PC-9 (cell line): Measurements from ENCODE around the gene NKAIN1. TPM values are rescaled to one million over a fixed set of nuclear protein-coding genes. Genes with fewer than 3 reads are reported as not detected.
A peak's percentile ranks its signal among the peaks of the same experiment; 100 is the strongest.
"Not testable (repeated sequence)": the region's sequence is repeated elsewhere in the genome, so short reads cannot be mapped to it uniquely, and the experiment has no call there.

Experiments
- BruUV-seq: library from RNA; stranded (reverse); fragments of 400-500 nt; replicated peaks from 2 replicates; lab custom pipeline; 2021; lab: Mats Ljungman, UMichigan
- CTCF ChIA-PET: fragments of 300-600 bp; sonication (Branson Sonifier 250); formaldehyde crosslinking; loops from one replicate; lab custom pipeline; 2022; ENCODE audit warnings: antibody characterized with exemption; lab: Charles Lee
- POLR2A ChIA-PET: fragments of 300-600 bp; sonication (Branson Sonifier 250); formaldehyde crosslinking; loops from one replicate; lab custom pipeline; 2022; ENCODE audit warnings: antibody characterized with exemption; ENCODE audit not compliant: unreplicated experiment; lab: Charles Lee
- DNase-seq, 2 experiments: peaks; one replicate each; pipeline versions ENCODE4 v3.0.0 to v3.0.0-alpha.2; 2015 to 2022; ENCODE audit warnings: mixed read lengths in 1 of 2
- H2AFZ ChIP-seq: fragments of 200-600 bp; sonication (generic); 2 replicates; pipeline ENCODE4 v1.8.1; 2017; ENCODE audit warnings: antibody characterized with exemption
- H3F3A ChIP-seq: fragments of 200-600 bp; sonication (generic); 2 replicates; pipeline ENCODE4 v1.8.1; 2017; ENCODE audit warnings: antibody characterized with exemption, mild to moderate bottlenecking, low read depth; ENCODE audit not compliant: insufficient read depth
- H3K27ac ChIP-seq: fragments of 200-600 bp; sonication (generic); 2 replicates; pipeline ENCODE4 v1.6.1; 2016; ENCODE audit warnings: mixed run types
- H3K27me3 ChIP-seq: fragments of 200-600 bp; sonication (generic); 2 replicates; pipeline ENCODE4 v1.6.1; 2016; ENCODE audit warnings: low read depth, mixed run types; ENCODE audit not compliant: insufficient read depth
- H3K36me3 ChIP-seq: fragments of 200-600 bp; sonication (generic); 2 replicates; pipeline ENCODE4 v1.6.1; 2016; ENCODE audit warnings: low read depth, mixed run types
- H3K4me1 ChIP-seq: fragments of 200-600 bp; sonication (generic); replicated peaks from 2 replicates; pipeline ENCODE4 v1.6.1; 2016; ENCODE audit warnings: mixed run types; ENCODE audit not compliant: insufficient read depth
- H3K4me2 ChIP-seq: fragments of 200-600 bp; sonication (generic); 2 replicates; pipeline ENCODE4 v1.6.1; 2017; ENCODE audit warnings: mixed run types
- H3K4me3 ChIP-seq: fragments of 200-600 bp; sonication (generic); 2 replicates; pipeline ENCODE4 v1.6.1; 2016; ENCODE audit warnings: mixed run types
- H3K79me2 ChIP-seq: fragments of 200-600 bp; sonication (generic); 2 replicates; pipeline ENCODE4 v1.6.1; 2017; ENCODE audit warnings: low read depth, mixed run types
- H3K9me2 ChIP-seq: fragments of 200-600 bp; sonication (generic); 2 replicates; pipeline ENCODE4 v1.8.1; 2017; ENCODE audit warnings: mild to moderate bottlenecking; ENCODE audit not compliant: insufficient read depth
- H3K9me3 ChIP-seq: fragments of 200-600 bp; sonication (generic); 2 replicates; pipeline ENCODE4 v1.8.1; 2016; ENCODE audit warnings: low read depth; ENCODE audit not compliant: insufficient read depth
- H4K20me1 ChIP-seq: fragments of 200-600 bp; sonication (generic); 2 replicates; pipeline ENCODE4 v1.8.1; 2017; ENCODE audit not compliant: insufficient read depth
- EZH2 ChIP-seq: fragments of 200-600 bp; sonication (generic); IDR thresholded peaks from 2 replicates; pipeline ENCODE4 v1.8.0; 2017; ENCODE audit warnings: antibody characterized with exemption, low read depth
- intact Hi-C: fragments of 100-400 bp; cut with micrococcal nuclease; formaldehyde crosslinking; loops from one replicate; pipeline ENCODE4 v1.10.0; 2022; ENCODE audit not compliant: unreplicated experiment
- total RNA-seq: library from RNA; stranded (reverse); gene quantifications from 2 replicates; pipeline ENCODE4 v1.2.3, GENCODE V29; 2021
- TF ChIP-seq, protein P1 (sequence below): fragments of 200-600 bp; sonication (generic); conservative IDR thresholded peaks from 2 replicates; pipeline ENCODE4 v1.6.1; 2017; ENCODE audit warnings: mixed run types, antibody characterized with exemption, mild to moderate bottlenecking, moderate library complexity

Gene NKAIN1
- total RNA-seq, 1 experiment from 2014 or later, result 0.96 TPM

DNA sequence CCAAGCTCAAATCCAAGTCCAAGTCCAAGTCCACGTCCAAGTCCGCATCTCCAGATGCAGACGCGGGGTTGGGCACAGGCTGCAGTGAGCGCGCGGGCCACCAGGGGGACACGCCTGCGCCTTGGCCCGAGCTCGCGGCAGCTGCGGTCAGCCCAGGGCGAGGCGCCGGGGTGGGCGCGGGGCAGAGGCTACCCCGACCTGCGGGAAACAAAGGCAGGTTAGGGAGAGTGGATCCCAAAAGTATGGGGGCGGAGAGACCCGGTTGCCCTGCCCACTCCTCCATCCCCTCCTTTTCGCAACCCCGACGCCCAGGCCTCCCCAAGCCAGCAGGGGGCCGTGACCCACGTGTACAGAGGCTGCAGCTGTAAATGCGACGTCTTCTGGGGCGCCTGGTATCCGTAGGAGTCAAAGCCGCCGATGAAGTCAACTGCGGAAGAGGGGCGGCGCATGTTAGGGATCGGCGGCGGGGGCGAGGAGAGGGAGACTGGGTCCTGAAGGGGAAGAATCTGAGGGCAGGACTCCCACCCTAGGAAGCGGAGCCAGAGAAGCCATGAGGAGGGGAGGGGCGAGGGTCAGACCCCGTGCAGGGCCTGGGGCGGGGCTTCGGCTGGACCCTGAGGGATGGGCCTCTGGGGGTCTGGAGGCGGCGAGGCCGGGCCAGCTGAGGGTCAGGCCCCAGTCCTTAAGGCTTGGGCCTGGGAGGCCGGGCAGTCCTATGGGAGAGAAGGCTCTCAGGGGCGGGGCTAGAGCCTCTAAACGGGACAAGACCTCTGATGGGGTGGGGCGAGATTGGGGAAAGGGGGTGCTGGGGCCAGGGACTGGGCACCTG lies 58.0 kb downstream of the NKAIN1 start:
- TF ChIP-seq, protein P1, sequence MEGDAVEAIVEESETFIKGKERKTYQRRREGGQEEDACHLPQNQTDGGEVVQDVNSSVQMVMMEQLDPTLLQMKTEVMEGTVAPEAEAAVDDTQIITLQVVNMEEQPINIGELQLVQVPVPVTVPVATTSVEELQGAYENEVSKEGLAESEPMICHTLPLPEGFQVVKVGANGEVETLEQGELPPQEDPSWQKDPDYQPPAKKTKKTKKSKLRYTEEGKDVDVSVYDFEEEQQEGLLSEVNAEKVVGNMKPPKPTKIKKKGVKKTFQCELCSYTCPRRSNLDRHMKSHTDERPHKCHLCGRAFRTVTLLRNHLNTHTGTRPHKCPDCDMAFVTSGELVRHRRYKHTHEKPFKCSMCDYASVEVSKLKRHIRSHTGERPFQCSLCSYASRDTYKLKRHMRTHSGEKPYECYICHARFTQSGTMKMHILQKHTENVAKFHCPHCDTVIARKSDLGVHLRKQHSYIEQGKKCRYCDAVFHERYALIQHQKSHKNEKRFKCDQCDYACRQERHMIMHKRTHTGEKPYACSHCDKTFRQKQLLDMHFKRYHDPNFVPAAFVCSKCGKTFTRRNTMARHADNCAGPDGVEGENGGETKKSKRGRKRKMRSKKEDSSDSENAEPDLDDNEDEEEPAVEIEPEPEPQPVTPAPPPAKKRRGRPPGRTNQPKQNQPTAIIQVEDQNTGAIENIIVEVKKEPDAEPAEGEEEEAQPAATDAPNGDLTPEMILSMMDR, result peak; percentile 72
- no peak for TF ChIP-seq EZH2
- peak in 1 of 2 experiments; percentile 35 for DNase-seq
- Histone ChIP-seq H3K36me3 (no peaks in the 10 kb centered on the region), H3K9me3 (no peaks in the 10 kb centered on the region), H4K20me1 (no peaks in the 10 kb centered on the region), H3K79me2 (no peaks in the 10 kb centered on the region), H3K9me2 (no peaks in the 10 kb centered on the region), H2AFZ (no peak overlapping the region), H3K27me3 (no peaks in the 10 kb centered on the region), H3K4me3 (no peak overlapping the region; the same call in 1 of the 2 replicates), H3K4me2 (peak overlapping the region; percentile 42), H3K4me1 (no peaks in the 10 kb centered on the region), H3K27ac (no peak overlapping the region), H3F3A (no peaks in the 10 kb centered on the region)
- ChIA-PET POLR2A (no interaction called here), CTCF (interaction anchor here (0.7 kb wide), 1 partner anchor 68 kb away, joined by 17 read pairs; no protein-coding TSS in a partner anchor)
- intact Hi-C loops, result loop anchor here (5.0 to 10.0 kb wide), 3 partner anchors 399 to 603 kb away; no protein-coding TSS in a partner anchor
- no TSS peak for BruUV-seq

DNA sequence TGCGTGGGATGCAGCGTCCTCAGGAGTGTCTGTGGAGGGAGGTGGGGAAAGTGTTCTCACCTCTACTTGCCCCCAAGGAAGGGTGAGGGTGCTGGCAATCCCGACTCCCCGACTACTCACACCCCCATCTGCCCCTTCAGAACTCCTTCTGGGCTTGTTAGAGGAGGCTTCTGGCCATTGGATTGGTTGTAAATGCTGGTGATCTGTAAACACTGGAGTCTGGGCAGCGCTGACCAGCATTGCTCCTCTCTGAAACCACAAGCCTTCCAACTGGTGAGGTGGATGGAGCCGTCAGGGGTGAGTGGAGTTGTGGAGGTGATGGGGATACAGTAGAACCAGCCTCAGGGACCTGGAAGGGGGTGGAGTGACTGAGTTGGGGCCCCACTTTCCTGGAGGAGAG lies 59.3 kb downstream of the NKAIN1 start:
- H3K27me3 ChIP-seq, result no peaks in the 10 kb centered on the region
- TF ChIP-seq, protein P1, result no peak
- no peak for TF ChIP-seq EZH2
- ChIA-PET CTCF (no interaction called here), POLR2A (no interaction called here)
- H3K9me2 ChIP-seq, result no peaks in the 10 kb centered on the region
- H3K4me1 ChIP-seq, result no peaks in the 10 kb centered on the region
- no peak for DNase-seq
- no peak overlapping the region for H3K27ac ChIP-seq
- no TSS peak for BruUV-seq
- H3K9me3 ChIP-seq, result no peaks in the 10 kb centered on the region
- no peaks in the 10 kb centered on the region for H3K79me2 ChIP-seq
- H2AFZ ChIP-seq, result no peak overlapping the region
- intact Hi-C loops, result loop anchor here (5.0 to 10.0 kb wide), 3 partner anchors 398 to 604 kb away; no protein-coding TSS in a partner anchor
- no peaks in the 10 kb centered on the region for H3K36me3 ChIP-seq
- H3F3A ChIP-seq, result no peaks in the 10 kb centered on the region
- H4K20me1 ChIP-seq, result no peaks in the 10 kb centered on the region
- no peak overlapping the region for H3K4me2 ChIP-seq
- H3K4me3 ChIP-seq, result no peak overlapping the region

DNA sequence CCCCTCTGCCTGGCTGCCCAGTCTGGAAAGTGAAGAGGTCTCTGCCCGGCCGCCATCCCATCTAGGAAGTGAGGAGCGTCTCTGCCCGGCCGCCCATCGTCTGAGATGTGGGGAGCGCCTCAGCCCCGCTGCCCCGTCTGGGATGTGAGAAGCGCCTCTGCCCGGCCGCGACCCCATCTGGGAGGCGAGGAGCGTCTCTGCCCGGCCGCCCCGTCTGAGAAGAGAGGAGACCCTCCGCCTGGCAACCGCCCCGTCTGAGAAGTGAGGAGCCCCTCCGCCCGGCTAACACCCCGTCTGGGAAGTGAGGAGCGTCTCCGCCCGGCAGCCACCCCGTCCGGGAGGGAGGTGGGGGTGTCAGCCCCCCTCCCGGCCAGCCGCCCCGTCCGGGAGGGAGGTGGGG lies 63.4 kb downstream of the NKAIN1 start:
- CTCF ChIA-PET, H3K9me2 ChIP-seq, H2AFZ ChIP-seq, POLR2A ChIA-PET, H4K20me1 ChIP-seq, H3K27ac ChIP-seq, H3K4me3 ChIP-seq, H3K36me3 ChIP-seq, intact Hi-C loops, BruUV-seq, H3K4me1 ChIP-seq, H3K4me2 ChIP-seq, DNase-seq, H3F3A ChIP-seq, H3K27me3 ChIP-seq, H3K79me2 ChIP-seq, H3K9me3 ChIP-seq: not testable (repeated sequence)
